Measurements from ENCODE around the gene PPP1R7. TPM values are rescaled to one million over a fixed set of nuclear protein-coding genes. Genes with fewer than 3 reads are reported as not detected.

The PPP1R7 gene
- total and polyA plus RNA-seq, 9 of the 15 experiments (the other 6 are each of a cell fraction or from before 2014, with no cell fraction given): 37.5 to 75.0 (median 50.5) TPM

DNA sequence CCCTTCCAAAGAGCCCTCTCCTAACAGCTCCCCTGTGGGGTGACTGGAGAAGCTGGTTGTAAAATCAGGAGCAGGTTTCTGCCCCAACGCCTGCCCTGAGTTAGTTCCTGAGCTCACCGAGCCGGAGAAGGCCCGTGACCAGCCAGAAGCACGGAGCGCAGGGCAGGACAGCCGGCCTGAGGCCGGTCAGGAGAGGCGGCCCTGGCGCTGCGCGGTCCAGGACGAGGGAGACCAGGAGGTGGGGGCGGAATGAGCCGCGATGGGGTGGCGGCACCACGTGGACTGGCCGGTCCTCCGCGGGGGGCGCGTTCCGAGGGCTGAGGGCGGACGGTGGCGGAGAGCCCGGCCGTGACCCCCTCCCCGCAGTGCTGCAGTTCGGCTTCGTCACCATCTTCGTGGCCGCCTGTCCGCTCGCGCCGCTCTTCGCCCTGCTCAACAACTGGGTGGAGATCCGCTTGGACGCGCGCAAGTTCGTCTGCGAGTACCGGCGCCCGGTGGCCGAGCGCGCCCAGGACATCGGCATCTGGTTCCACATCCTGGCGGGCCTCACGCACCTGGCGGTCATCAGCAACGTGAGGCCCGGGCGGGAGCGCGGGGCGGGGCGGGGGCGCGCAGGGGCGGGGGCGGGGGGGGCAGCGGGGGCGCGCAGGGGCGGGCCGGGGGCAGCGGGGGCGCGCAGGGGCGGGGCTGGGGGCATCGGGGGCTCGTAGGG lies 67.2 kb downstream of the PPP1R7 start (continued):
- TF ChIP-seq, protein P1, sequence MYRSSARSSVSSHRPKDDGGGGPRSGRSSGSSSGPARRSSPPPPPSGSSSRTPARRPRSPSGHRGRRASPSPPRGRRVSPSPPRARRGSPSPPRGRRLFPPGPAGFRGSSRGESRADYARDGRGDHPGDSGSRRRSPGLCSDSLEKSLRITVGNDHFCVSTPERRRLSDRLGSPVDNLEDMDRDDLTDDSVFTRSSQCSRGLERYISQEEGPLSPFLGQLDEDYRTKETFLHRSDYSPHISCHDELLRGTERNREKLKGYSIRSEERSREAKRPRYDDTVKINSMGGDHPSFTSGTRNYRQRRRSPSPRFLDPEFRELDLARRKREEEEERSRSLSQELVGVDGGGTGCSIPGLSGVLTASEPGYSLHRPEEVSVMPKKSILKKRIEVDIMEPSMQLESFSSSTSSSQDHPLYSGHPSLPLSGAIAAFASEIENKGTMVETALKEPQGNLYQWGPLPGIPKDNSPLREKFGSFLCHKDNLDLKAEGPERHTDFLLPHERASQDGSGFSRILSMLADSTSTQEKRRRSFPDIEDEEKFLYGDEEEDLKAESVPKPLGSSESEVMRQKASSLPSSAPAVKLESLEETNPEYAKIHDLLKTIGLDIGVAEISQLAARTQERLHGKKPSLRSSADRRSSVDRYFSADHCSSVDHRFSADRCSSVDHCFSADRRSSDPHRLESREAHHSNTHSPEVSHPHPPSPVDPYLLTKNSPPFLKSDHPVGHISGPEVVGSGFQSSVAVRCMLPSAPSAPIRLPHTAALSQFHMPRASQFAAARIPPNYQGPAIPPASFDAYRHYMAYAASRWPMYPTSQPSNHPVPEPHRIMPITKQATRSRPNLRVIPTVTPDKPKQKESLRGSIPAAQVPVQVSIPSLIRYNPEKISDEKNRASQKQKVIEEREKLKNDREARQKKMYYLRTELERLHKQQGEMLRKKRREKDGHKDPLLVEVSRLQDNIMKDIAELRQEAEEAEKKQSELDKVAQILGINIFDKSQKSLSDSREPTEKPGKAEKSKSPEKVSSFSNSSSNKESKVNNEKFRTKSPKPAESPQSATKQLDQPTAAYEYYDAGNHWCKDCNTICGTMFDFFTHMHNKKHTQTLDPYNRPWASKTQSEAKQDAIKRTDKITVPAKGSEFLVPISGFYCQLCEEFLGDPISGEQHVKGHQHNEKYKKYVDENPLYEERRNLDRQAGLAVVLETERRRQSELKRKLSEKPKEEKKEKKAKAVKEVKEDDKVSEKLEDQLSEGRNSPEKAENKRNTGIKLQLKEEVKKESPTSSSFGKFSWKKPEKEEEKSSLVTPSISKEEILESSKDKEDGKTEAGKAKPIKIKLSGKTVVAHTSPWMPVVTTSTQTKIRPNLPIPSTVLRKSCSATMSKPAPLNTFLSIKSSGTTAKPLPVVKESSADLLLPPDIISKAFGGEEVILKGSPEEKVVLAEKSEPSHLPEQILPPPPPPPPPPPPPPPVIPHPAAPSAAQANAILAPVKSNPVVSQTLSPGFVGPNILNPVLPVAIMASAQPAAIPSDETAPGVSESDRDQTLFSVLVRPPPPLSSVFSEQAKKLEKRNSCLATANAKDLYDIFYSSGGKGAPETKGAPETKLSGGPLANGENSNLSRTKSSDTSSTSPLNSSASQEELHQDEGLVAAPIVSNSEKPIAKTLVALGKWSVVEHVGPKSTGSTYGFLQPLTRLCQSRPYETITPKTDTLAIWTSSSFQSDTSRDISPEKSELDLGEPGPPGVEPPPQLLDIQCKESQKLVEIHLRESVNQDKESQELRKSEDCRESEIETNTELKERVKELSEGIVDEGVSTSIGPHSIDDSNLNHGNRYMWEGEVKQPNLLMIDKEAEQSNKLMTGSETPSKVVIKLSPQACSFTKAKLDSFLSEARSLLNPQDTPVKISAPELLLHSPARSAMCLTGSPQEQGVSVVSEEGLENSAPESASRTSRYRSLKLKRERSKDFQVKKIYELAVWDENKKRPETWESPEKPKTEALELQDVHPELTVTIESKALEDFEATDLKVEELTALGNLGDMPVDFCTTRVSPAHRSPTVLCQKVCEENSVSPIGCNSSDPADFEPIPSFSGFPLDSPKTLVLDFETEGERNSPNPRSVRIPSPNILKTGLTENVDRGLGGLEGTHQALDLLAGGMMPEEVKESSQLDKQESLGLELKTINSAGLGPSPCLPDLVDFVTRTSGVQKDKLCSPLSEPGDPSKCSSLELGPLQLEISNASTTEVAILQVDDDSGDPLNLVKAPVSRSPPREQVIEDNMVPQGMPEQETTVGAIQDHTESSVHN (IDR thresholded peaks at IDR 0.05; ENCODE audit: borderline replicate concordance in 1 of 2, low read depth in 1 of 2): no peak
- TF ChIP-seq, protein P2, sequence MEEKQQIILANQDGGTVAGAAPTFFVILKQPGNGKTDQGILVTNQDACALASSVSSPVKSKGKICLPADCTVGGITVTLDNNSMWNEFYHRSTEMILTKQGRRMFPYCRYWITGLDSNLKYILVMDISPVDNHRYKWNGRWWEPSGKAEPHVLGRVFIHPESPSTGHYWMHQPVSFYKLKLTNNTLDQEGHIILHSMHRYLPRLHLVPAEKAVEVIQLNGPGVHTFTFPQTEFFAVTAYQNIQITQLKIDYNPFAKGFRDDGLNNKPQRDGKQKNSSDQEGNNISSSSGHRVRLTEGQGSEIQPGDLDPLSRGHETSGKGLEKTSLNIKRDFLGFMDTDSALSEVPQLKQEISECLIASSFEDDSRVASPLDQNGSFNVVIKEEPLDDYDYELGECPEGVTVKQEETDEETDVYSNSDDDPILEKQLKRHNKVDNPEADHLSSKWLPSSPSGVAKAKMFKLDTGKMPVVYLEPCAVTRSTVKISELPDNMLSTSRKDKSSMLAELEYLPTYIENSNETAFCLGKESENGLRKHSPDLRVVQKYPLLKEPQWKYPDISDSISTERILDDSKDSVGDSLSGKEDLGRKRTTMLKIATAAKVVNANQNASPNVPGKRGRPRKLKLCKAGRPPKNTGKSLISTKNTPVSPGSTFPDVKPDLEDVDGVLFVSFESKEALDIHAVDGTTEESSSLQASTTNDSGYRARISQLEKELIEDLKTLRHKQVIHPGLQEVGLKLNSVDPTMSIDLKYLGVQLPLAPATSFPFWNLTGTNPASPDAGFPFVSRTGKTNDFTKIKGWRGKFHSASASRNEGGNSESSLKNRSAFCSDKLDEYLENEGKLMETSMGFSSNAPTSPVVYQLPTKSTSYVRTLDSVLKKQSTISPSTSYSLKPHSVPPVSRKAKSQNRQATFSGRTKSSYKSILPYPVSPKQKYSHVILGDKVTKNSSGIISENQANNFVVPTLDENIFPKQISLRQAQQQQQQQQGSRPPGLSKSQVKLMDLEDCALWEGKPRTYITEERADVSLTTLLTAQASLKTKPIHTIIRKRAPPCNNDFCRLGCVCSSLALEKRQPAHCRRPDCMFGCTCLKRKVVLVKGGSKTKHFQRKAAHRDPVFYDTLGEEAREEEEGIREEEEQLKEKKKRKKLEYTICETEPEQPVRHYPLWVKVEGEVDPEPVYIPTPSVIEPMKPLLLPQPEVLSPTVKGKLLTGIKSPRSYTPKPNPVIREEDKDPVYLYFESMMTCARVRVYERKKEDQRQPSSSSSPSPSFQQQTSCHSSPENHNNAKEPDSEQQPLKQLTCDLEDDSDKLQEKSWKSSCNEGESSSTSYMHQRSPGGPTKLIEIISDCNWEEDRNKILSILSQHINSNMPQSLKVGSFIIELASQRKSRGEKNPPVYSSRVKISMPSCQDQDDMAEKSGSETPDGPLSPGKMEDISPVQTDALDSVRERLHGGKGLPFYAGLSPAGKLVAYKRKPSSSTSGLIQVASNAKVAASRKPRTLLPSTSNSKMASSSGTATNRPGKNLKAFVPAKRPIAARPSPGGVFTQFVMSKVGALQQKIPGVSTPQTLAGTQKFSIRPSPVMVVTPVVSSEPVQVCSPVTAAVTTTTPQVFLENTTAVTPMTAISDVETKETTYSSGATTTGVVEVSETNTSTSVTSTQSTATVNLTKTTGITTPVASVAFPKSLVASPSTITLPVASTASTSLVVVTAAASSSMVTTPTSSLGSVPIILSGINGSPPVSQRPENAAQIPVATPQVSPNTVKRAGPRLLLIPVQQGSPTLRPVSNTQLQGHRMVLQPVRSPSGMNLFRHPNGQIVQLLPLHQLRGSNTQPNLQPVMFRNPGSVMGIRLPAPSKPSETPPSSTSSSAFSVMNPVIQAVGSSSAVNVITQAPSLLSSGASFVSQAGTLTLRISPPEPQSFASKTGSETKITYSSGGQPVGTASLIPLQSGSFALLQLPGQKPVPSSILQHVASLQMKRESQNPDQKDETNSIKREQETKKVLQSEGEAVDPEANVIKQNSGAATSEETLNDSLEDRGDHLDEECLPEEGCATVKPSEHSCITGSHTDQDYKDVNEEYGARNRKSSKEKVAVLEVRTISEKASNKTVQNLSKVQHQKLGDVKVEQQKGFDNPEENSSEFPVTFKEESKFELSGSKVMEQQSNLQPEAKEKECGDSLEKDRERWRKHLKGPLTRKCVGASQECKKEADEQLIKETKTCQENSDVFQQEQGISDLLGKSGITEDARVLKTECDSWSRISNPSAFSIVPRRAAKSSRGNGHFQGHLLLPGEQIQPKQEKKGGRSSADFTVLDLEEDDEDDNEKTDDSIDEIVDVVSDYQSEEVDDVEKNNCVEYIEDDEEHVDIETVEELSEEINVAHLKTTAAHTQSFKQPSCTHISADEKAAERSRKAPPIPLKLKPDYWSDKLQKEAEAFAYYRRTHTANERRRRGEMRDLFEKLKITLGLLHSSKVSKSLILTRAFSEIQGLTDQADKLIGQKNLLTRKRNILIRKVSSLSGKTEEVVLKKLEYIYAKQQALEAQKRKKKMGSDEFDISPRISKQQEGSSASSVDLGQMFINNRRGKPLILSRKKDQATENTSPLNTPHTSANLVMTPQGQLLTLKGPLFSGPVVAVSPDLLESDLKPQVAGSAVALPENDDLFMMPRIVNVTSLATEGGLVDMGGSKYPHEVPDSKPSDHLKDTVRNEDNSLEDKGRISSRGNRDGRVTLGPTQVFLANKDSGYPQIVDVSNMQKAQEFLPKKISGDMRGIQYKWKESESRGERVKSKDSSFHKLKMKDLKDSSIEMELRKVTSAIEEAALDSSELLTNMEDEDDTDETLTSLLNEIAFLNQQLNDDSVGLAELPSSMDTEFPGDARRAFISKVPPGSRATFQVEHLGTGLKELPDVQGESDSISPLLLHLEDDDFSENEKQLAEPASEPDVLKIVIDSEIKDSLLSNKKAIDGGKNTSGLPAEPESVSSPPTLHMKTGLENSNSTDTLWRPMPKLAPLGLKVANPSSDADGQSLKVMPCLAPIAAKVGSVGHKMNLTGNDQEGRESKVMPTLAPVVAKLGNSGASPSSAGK (IDR thresholded peaks at IDR 0.05): peak; percentile 49; the same call in 1 of the 2 replicates
- TF ChIP-seq ESRRA (IDR thresholded peaks at IDR 0.05; ENCODE audit: borderline replicate concordance, low read depth) (no peak), EP400 (IDR thresholded peaks at IDR 0.05) (peak; percentile 24; the same call in 1 of the 2 replicates)

All from K562 (cell line).